Caco-2 (cell line): ENCODE data around the gene PAPSS1. TPM values are rescaled to one million over a fixed set of nuclear protein-coding genes. Genes with fewer than 3 reads are reported as not detected.

Experiments used
- BruUV-seq: library from RNA; stranded (reverse); fragments of 400-500 nt; replicated peaks from 2 replicates; lab custom pipeline; 2021; lab: Mats Ljungman, UMichigan
- CTCF ChIA-PET: fragments of 300-600 bp; sonication (Branson Sonifier 250); formaldehyde crosslinking; loops from one replicate; lab custom pipeline; 2022; ENCODE audit warnings: antibody characterized with exemption; lab: Charles Lee
- POLR2A ChIA-PET: fragments of 300-600 bp; sonication (Branson Sonifier 250); formaldehyde crosslinking; loops from one replicate; lab custom pipeline; 2022; ENCODE audit warnings: antibody characterized with exemption; lab: Charles Lee
- DNase-seq, 2 experiments: peaks; one replicate each; pipeline versions ENCODE4 v3.0.0 to v3.0.0-alpha.2; 2020 to 2022
- H3K27me3 ChIP-seq: replicated peaks from 2 replicates; pipeline ENCODE4 v1.6.0; 2011; ENCODE audit warnings: low read length; ENCODE audit not compliant: control insufficient read depth, insufficient read depth
- H3K36me3 ChIP-seq: 2 replicates; pipeline ENCODE4 v1.5.1; 2011; ENCODE audit warnings: low read length; ENCODE audit not compliant: control insufficient read depth, insufficient read depth
- H3K4me1 ChIP-seq: fragments of 250-450 bp; sonication (Bioruptor Pico); 2 replicates; pipeline ENCODE4 v1.5.1; 2020; ENCODE audit warnings: mild to moderate bottlenecking
- H3K4me3 ChIP-seq: 2 replicates; pipeline ENCODE4 v1.5.1; 2011; ENCODE audit warnings: low read depth, mild to moderate bottlenecking, control low read depth, low read length
- H3K9me3 ChIP-seq: fragments of 250-450 bp; sonication (Bioruptor Pico); 2 replicates; pipeline ENCODE4 v1.5.1; 2020; ENCODE audit warnings: mild to moderate bottlenecking, moderate library complexity
- H3K27ac Mint-ChIP-seq: one replicate; pipeline ENCODE4 v1.8.0; 2022; ENCODE audit warnings: mixed read lengths; ENCODE audit not compliant: unreplicated experiment
- H3K27me3 Mint-ChIP-seq: one replicate; pipeline ENCODE4 v1.8.0; 2022; ENCODE audit warnings: mixed read lengths; ENCODE audit not compliant: insufficient read depth, unreplicated experiment
- H3K36me3 Mint-ChIP-seq: one replicate; pipeline ENCODE4 v1.8.0; 2022; ENCODE audit warnings: mild to moderate bottlenecking, mixed read lengths; ENCODE audit not compliant: insufficient read depth, unreplicated experiment
- H3K4me1 Mint-ChIP-seq: one replicate; pipeline ENCODE4 v1.8.0; 2022; ENCODE audit warnings: low read depth, mixed read lengths; ENCODE audit not compliant: unreplicated experiment
- H3K4me3 Mint-ChIP-seq: one replicate; pipeline ENCODE4 v1.8.0; 2022; ENCODE audit warnings: mild to moderate bottlenecking, moderate library complexity, mixed read lengths; ENCODE audit not compliant: unreplicated experiment
- H3K9me3 Mint-ChIP-seq: one replicate; pipeline ENCODE4 v1.8.0; 2022; ENCODE audit warnings: mixed read lengths; ENCODE audit not compliant: unreplicated experiment
- CTCF ChIP-seq, 2 experiments: fragments of 200-600 bp in 1 of 2; IDR thresholded peaks; 1 replicate in 1 of 2; 2 replicates in 1 of 2; pipeline versions ENCODE4 v1.5.1 to v1.8.0; 2011 to 2022; ENCODE audit warnings: antibody characterized with exemption in 1 of 2, control low read depth in 1 of 2, inconsistent platforms in 1 of 2, low read depth in 1 of 2, low read length in 1 of 2, mild to moderate bottlenecking in 1 of 2, moderate library complexity in 1 of 2; ENCODE audit not compliant: insufficient read depth in 1 of 2, severe bottlenecking in 1 of 2, unreplicated experiment in 1 of 2
- intact Hi-C: fragments of 100-400 bp; cut with micrococcal nuclease; formaldehyde crosslinking; loops from one replicate; pipeline ENCODE4 v1.10.0; 2022; ENCODE audit not compliant: unreplicated experiment
- total RNA-seq: library from RNA; stranded (reverse); gene quantifications from 2 replicates; pipeline ENCODE4 v1.2.3, GENCODE V29; 2022

Gene PAPSS1
- total RNA-seq, 1 experiment from 2014 or later: 66.1 TPM

- no peaks in the 10 kb centered on the region for H3K36me3 ChIP-seq
- CTCF ChIA-PET: no interaction called here
- no peak for TF ChIP-seq CTCF (IDR thresholded peaks at IDR 0.05; ENCODE audit: insufficient read depth in 1 of 2, low read depth in 1 of 2, low read length in 1 of 2, severe bottlenecking in 1 of 2, unreplicated experiment in 1 of 2)
- Mint-ChIP-seq H3K9me3 (peaks cover 28% of the 10 kb centered on the region), H3K27ac (no peak overlapping the region), H3K27me3 (no peaks in the 10 kb centered on the region), H3K36me3 (peaks cover 7% of the 10 kb centered on the region), H3K4me3 (no peak overlapping the region), H3K4me1 (peaks cover 18% of the 10 kb centered on the region)
- H3K4me3 ChIP-seq: no peak overlapping the region
- no peaks in the 10 kb centered on the region for H3K27me3 ChIP-seq
- no TSS peak for BruUV-seq
- intact Hi-C loops: no loop called here
- POLR2A ChIA-PET: no interaction called here
- H3K9me3 ChIP-seq: peaks cover 6% of the 10 kb centered on the region; the same call in 1 of the 2 replicates
- no peak for DNase-seq
- peaks cover 12% of the 10 kb centered on the region for H3K4me1 ChIP-seq
Measured at GRCh38 chr4:107624024-107624423, 96.0 kb downstream of the PAPSS1 start.

- Histone ChIP-seq H3K27me3 (no peaks in the 10 kb centered on the region), H3K4me1 (peaks cover 12% of the 10 kb centered on the region), H3K9me3 (peaks cover 6% of the 10 kb centered on the region; the same call in 1 of the 2 replicates), H3K36me3 (no peaks in the 10 kb centered on the region), H3K4me3 (no peak overlapping the region)
- Mint-ChIP-seq H3K27ac (no peak overlapping the region), H3K9me3 (peaks cover 28% of the 10 kb centered on the region), H3K27me3 (no peaks in the 10 kb centered on the region), H3K4me1 (peaks cover 20% of the 10 kb centered on the region), H3K4me3 (no peak overlapping the region), H3K36me3 (peaks cover 14% of the 10 kb centered on the region)
- BruUV-seq: no TSS peak
- ChIA-PET POLR2A (no interaction called here), CTCF (no interaction called here)
- intact Hi-C loops: no loop called here
- no peak for TF ChIP-seq CTCF (IDR thresholded peaks at IDR 0.05; ENCODE audit: insufficient read depth in 1 of 2, low read depth in 1 of 2, low read length in 1 of 2, severe bottlenecking in 1 of 2, unreplicated experiment in 1 of 2)
- no peak for DNase-seq
Measured at GRCh38 chr4:107622006-107622405, 98.0 kb downstream of the PAPSS1 start.

GRCh38 chr4:107619731-107620130 is 100.3 kb downstream of the PAPSS1 start:
- BruUV-seq: no TSS peak
- POLR2A ChIA-PET: no interaction called here
- TF ChIP-seq CTCF (IDR thresholded peaks at IDR 0.05; ENCODE audit: insufficient read depth in 1 of 2, low read depth in 1 of 2, low read length in 1 of 2, severe bottlenecking in 1 of 2, unreplicated experiment in 1 of 2): no peak
- Mint-ChIP-seq H3K27ac (no peak overlapping the region), H3K4me1 (peaks cover 20% of the 10 kb centered on the region), H3K4me3 (no peak overlapping the region), H3K27me3 (no peaks in the 10 kb centered on the region), H3K36me3 (peaks cover 26% of the 10 kb centered on the region), H3K9me3 (peaks cover 32% of the 10 kb centered on the region)
- peaks cover 6% of the 10 kb centered on the region; the same call in 1 of the 2 replicates for H3K9me3 ChIP-seq
- DNase-seq: no peak
- H3K36me3 ChIP-seq: no peaks in the 10 kb centered on the region
- peaks cover 2% of the 10 kb centered on the region; the same call in 1 of the 2 replicates for H3K4me1 ChIP-seq
- CTCF ChIA-PET: no interaction called here
- H3K27me3 ChIP-seq: no peaks in the 10 kb centered on the region
- intact Hi-C loops: no loop called here
- no peak overlapping the region for H3K4me3 ChIP-seq
